ENCODE results near the gene SYS1. TPM values are rescaled to one million over a fixed set of nuclear protein-coding genes. Genes with fewer than 3 reads are reported as not detected.

The SYS1 gene
- polyA plus RNA-seq, 1 donor from 2014 or later, result 16.1 TPM

GRCh38 chr20:45412653-45413052 lies 49.7 kb downstream of the SYS1 start:
- H3K4me3 ChIP-seq (ENCODE audit: low read length), result no peak overlapping the region
- H3K9ac ChIP-seq (ENCODE audit: low read length), result no peak overlapping the region

GRCh38 chr20:45413479-45413878 lies 50.5 kb downstream of the SYS1 start:
- Histone ChIP-seq H3K27ac (ENCODE audit: low read length) (no peak overlapping the region), H3F3A (ENCODE audit: insufficient read depth, low read length, poor library complexity, severe bottlenecking) (no peaks in the 10 kb centered on the region), H3K36me3 (ENCODE audit: insufficient read depth, low read length) (no peaks in the 10 kb centered on the region), H3K9me3 (ENCODE audit: low read length) (no peaks in the 10 kb centered on the region), H3K27me3 (ENCODE audit: insufficient read depth, low read depth, low read length) (no peaks in the 10 kb centered on the region), H4K20me1 (ENCODE audit: insufficient read depth) (no peaks in the 10 kb centered on the region), H3K9ac (ENCODE audit: low read length) (no peak overlapping the region), H3K4me2 (ENCODE audit: low read length) (no peak overlapping the region), H3K9me2 (ENCODE audit: insufficient read depth, low read length) (no peaks in the 10 kb centered on the region), H2AFZ (ENCODE audit: low read depth, low read length) (no peak overlapping the region), H3K4me3 (ENCODE audit: low read length) (no peak overlapping the region), H3K79me2 (replicated peaks; ENCODE audit: insufficient read depth, low read length) (peaks cover 9% of the 10 kb centered on the region)
- TF ChIP-seq SMC3 (conservative IDR thresholded peaks at IDR 0.05; ENCODE audit: poor library complexity) (no peak), TAF1 (IDR thresholded peaks at IDR 0.05; ENCODE audit: low read depth) (no peak), CTCF (IDR thresholded peaks at IDR 0.05; ENCODE audit: poor library complexity, severe bottlenecking) (no peak), EZH2 (IDR thresholded peaks at IDR 0.05; ENCODE audit: borderline replicate concordance, insufficient read depth, low read length, poor library complexity, severe bottlenecking) (no peak)

More at GRCh38 chr20:45412653-45413052, 49.7 kb downstream of the SYS1 start:
- Histone ChIP-seq H3F3A (ENCODE audit: insufficient read depth, low read length, poor library complexity, severe bottlenecking) (no peaks in the 10 kb centered on the region), H3K27me3 (ENCODE audit: insufficient read depth, low read depth, low read length) (no peaks in the 10 kb centered on the region), H3K36me3 (ENCODE audit: insufficient read depth, low read length) (no peaks in the 10 kb centered on the region), H3K4me2 (ENCODE audit: low read length) (no peak overlapping the region), H4K20me1 (ENCODE audit: insufficient read depth) (no peaks in the 10 kb centered on the region), H3K9me2 (ENCODE audit: insufficient read depth, low read length) (no peaks in the 10 kb centered on the region), H3K79me2 (replicated peaks; ENCODE audit: insufficient read depth, low read length) (peaks cover 9% of the 10 kb centered on the region), H2AFZ (ENCODE audit: low read depth, low read length) (no peak overlapping the region), H3K9me3 (ENCODE audit: low read length) (no peaks in the 10 kb centered on the region), H3K27ac (ENCODE audit: low read length) (no peak overlapping the region)
- no peak for TF ChIP-seq REST (IDR thresholded peaks at IDR 0.05; ENCODE audit: borderline replicate concordance)
- TF ChIP-seq POLR2AphosphoS5 (IDR thresholded peaks at IDR 0.05), result no peak
- no peak for TF ChIP-seq MXI1 (conservative IDR thresholded peaks at IDR 0.05; ENCODE audit: poor library complexity, severe bottlenecking)
- no peak for TF ChIP-seq SMC3 (conservative IDR thresholded peaks at IDR 0.05; ENCODE audit: poor library complexity)
- no peak for TF ChIP-seq CTCF (IDR thresholded peaks at IDR 0.05; ENCODE audit: poor library complexity, severe bottlenecking)
- no peak for TF ChIP-seq EZH2 (IDR thresholded peaks at IDR 0.05; ENCODE audit: borderline replicate concordance, insufficient read depth, low read length, poor library complexity, severe bottlenecking)
- no peak for TF ChIP-seq RAD21 (conservative IDR thresholded peaks at IDR 0.05)
- TF ChIP-seq EP300 (conservative IDR thresholded peaks at IDR 0.05; ENCODE audit: poor library complexity, severe bottlenecking), result no peak
- TF ChIP-seq TAF1 (IDR thresholded peaks at IDR 0.05; ENCODE audit: low read depth), result no peak

Measured in neural cell (in vitro differentiated cells).